H9 (cell line): ENCODE measurements around the gene DPAGT1. TPM values are rescaled to one million over a fixed set of nuclear protein-coding genes. Genes with fewer than 3 reads are reported as not detected.

ENCODE experiments used
- DNase-seq: peaks from one replicate; pipeline ENCODE4 v3.0.0-alpha.2; 2017
- H2AFZ ChIP-seq: one replicate; pipeline ENCODE4 v1.6.1; 2013; ENCODE audit warnings: mild to moderate bottlenecking, low read length, control low read depth, moderate library complexity
- H2AK5ac ChIP-seq: 2 replicates; pipeline ENCODE4 v1.6.1; 2013; ENCODE audit warnings: low read length, control low read depth, mixed read lengths; ENCODE audit not compliant: insufficient read length
- H2BK120ac ChIP-seq: one replicate; pipeline ENCODE4 v1.6.1; 2013; ENCODE audit warnings: low read depth, mild to moderate bottlenecking, low read length, control low read depth, inconsistent platforms; ENCODE audit not compliant: poor library complexity, severe bottlenecking
- H2BK12ac ChIP-seq: 2 replicates; pipeline ENCODE4 v1.6.1; 2013; ENCODE audit warnings: low read length, control low read depth, mixed read lengths, low read depth; ENCODE audit not compliant: insufficient read length
- H2BK15ac ChIP-seq: 2 replicates; pipeline ENCODE4 v1.6.1; 2013; ENCODE audit warnings: low read depth, low read length, control low read depth
- H2BK20ac ChIP-seq: one replicate; pipeline ENCODE4 v1.6.1; 2013; ENCODE audit warnings: low read depth, mild to moderate bottlenecking, low read length, control low read depth, inconsistent platforms; ENCODE audit not compliant: poor library complexity, severe bottlenecking
- H2BK5ac ChIP-seq: 2 replicates; pipeline ENCODE4 v1.6.1; 2013; ENCODE audit warnings: low read length, control low read depth, mixed read lengths; ENCODE audit not compliant: insufficient read length
- H3K14ac ChIP-seq: 2 replicates; pipeline ENCODE4 v1.6.1; 2013; ENCODE audit warnings: low read length, control low read depth; ENCODE audit not compliant: insufficient read depth
- H3K18ac ChIP-seq: 2 replicates; pipeline ENCODE4 v1.6.1; 2013; ENCODE audit warnings: low read depth, mild to moderate bottlenecking, mixed read lengths, low read length, control low read depth; ENCODE audit not compliant: insufficient read length
- H3K23ac ChIP-seq: 2 replicates; pipeline ENCODE4 v1.6.1; 2013; ENCODE audit warnings: low read length, control low read depth, mixed read lengths, low read depth; ENCODE audit not compliant: insufficient read length
- H3K23me2 ChIP-seq: 2 replicates; pipeline ENCODE4 v1.6.1; 2013; ENCODE audit warnings: low read depth, mild to moderate bottlenecking, mixed read lengths, low read length, control low read depth; ENCODE audit not compliant: insufficient read length, poor library complexity, severe bottlenecking
- H3K27ac ChIP-seq: 2 replicates; pipeline ENCODE4 v1.5.1; 2013; ENCODE audit warnings: low read length, control low read depth, mixed read lengths, low read depth; ENCODE audit not compliant: insufficient read length
- H3K27me3 ChIP-seq: 2 replicates; pipeline ENCODE4 v1.6.1; 2013; ENCODE audit warnings: low read length, control low read depth, inconsistent platforms; ENCODE audit not compliant: insufficient read depth
- H3K4ac ChIP-seq: 2 replicates; pipeline ENCODE4 v1.6.1; 2013; ENCODE audit warnings: low read depth, mild to moderate bottlenecking, control low read depth, inconsistent platforms, low read length, moderate library complexity
- H3K4me1 ChIP-seq: 2 replicates; pipeline ENCODE4 v1.6.1; 2013; ENCODE audit warnings: low read length, control low read depth, inconsistent platforms; ENCODE audit not compliant: insufficient read depth
- H3K4me2 ChIP-seq: 2 replicates; pipeline ENCODE4 v1.6.1; 2013; ENCODE audit warnings: low read length, control low read depth, mixed read lengths; ENCODE audit not compliant: insufficient read length, insufficient read depth
- H3K56ac ChIP-seq: 2 replicates; pipeline ENCODE4 v1.6.1; 2013; ENCODE audit warnings: low read depth, mild to moderate bottlenecking, mixed read lengths, low read length, control low read depth; ENCODE audit not compliant: insufficient read length
- H3K79me1 ChIP-seq: 2 replicates; pipeline ENCODE4 v1.6.1; 2013; ENCODE audit warnings: low read depth, mild to moderate bottlenecking, moderate library complexity, low read length, control low read depth, inconsistent platforms; ENCODE audit not compliant: insufficient read depth, poor library complexity, severe bottlenecking
- H3K79me2 ChIP-seq: 2 replicates; pipeline ENCODE4 v1.6.1; 2013; ENCODE audit warnings: low read length, control low read depth, inconsistent platforms; ENCODE audit not compliant: insufficient read depth
- H3K9ac ChIP-seq: 2 replicates; pipeline ENCODE4 v1.6.1; 2013; ENCODE audit warnings: low read length, control low read depth, mixed read lengths; ENCODE audit not compliant: insufficient read length; ENCODE audit errors: extremely low read depth
- H3K9me3 ChIP-seq: one replicate; pipeline ENCODE4 v1.6.1; 2013; ENCODE audit warnings: low read depth, low read length, inconsistent platforms; ENCODE audit not compliant: control insufficient read depth
- H3T11ph ChIP-seq: one replicate; pipeline ENCODE4 v1.6.1; 2013; ENCODE audit warnings: mild to moderate bottlenecking, low read length, control low read depth, inconsistent platforms
- H4K20me1 ChIP-seq: one replicate; pipeline ENCODE4 v1.6.1; 2013; ENCODE audit not compliant: control insufficient read depth, insufficient read length, insufficient read depth
- H4K5ac ChIP-seq: 2 replicates; pipeline ENCODE4 v1.6.1; 2013; ENCODE audit warnings: low read depth, mild to moderate bottlenecking, mixed read lengths, low read length, control low read depth; ENCODE audit not compliant: insufficient read length
- H4K8ac ChIP-seq: replicated peaks from 2 replicates; pipeline ENCODE4 v1.6.1; 2013; ENCODE audit warnings: low read length, control low read depth, mixed read lengths, low read depth; ENCODE audit not compliant: insufficient read length
- H4K91ac ChIP-seq: 2 replicates; pipeline ENCODE4 v1.6.1; 2013; ENCODE audit warnings: low read depth, mild to moderate bottlenecking, moderate library complexity, mixed read lengths, low read length, control low read depth; ENCODE audit not compliant: insufficient read length
- H3K27ac Mint-ChIP-seq, 3 experiments: 2 replicates in 2 of 3; 3 replicates in 1 of 3; pipeline ENCODE4 v1.8.0; 2020 to 2021; ENCODE audit warnings: mixed read lengths in 3 of 3, mild to moderate bottlenecking in 1 of 3, moderate library complexity in 1 of 3
- H3K27me3 Mint-ChIP-seq: 2 replicates; pipeline ENCODE4 v1.8.0; 2021; ENCODE audit warnings: low read depth, mild to moderate bottlenecking, moderate library complexity, mixed read lengths
- H3K36me3 Mint-ChIP-seq, 3 experiments: 2 replicates in 2 of 3; 3 replicates in 1 of 3; pipeline ENCODE4 v1.8.0; 2020 to 2021; ENCODE audit warnings: low read depth in 3 of 3, mixed read lengths in 3 of 3; ENCODE audit not compliant: insufficient read depth in 1 of 3
- H3K4me1 Mint-ChIP-seq, 2 experiments: 2 replicates each; pipeline ENCODE4 v1.8.0; 2020; ENCODE audit warnings: mixed read lengths in 2 of 2
- H3K4me3 Mint-ChIP-seq, 2 experiments: 2 replicates in 1 of 2; 3 replicates in 1 of 2; pipeline ENCODE4 v1.8.0; 2020 to 2021; ENCODE audit warnings: mild to moderate bottlenecking in 2 of 2, mixed read lengths in 2 of 2, moderate library complexity in 1 of 2
- H3K9me3 Mint-ChIP-seq, 2 experiments: 2 replicates in 1 of 2; 3 replicates in 1 of 2; pipeline ENCODE4 v1.8.0; 2020; ENCODE audit warnings: mild to moderate bottlenecking in 2 of 2, mixed read lengths in 2 of 2, moderate library complexity in 1 of 2
- CTCF ChIP-seq: fragments of 200-600 bp; sonication (generic); conservative IDR thresholded peaks from 3 replicates; pipeline ENCODE4 v1.8.0; 2021; ENCODE audit warnings: antibody characterized with exemption, mild to moderate bottlenecking
- WGBS: extraction: QIAGEN DNeasy Blood & Tissue Kit; methylation state at CpG from one replicate; pipeline ENCODE4 v1.1.7; 2013; ENCODE audit warnings: missing lambda C conversion rate, low lambda C conversion rate, mixed read lengths; ENCODE audit not compliant: insufficient read length; ENCODE audit errors: extremely low coverage; 5-methylcytosine and 5-hydroxymethylcytosine counted together
- total RNA-seq: library from RNA; stranded (reverse); gene quantifications from 2 replicates; pipeline ENCODE4 v1.2.1, GENCODE V29; 2021

Gene DPAGT1
- total RNA-seq, 1 experiment from 2014 or later: 43.6 TPM

GRCh38 chr11:119118227-119118626 is 16.6 kb upstream of the DPAGT1 start:
- no peak for TF ChIP-seq CTCF
- Mint-ChIP-seq H3K27me3 (no peaks in the 10 kb centered on the region; the same call in 1 of the 2 replicates), H3K36me3 (peaks cover 0 to 3% (median 2%) of the 10 kb centered on the region in 3 experiments; a peak in 3 of 7 replicates), H3K9me3 (no peaks in the 10 kb centered on the region; a peak in 1 of 5 replicates), H3K27ac (no peak overlapping the region), H3K4me1 (peaks cover 23 to 32% of the 10 kb centered on the region in 2 experiments), H3K4me3 (no peak overlapping the region)
- H2AK5ac ChIP-seq: no peak overlapping the region
- H3K23me2 ChIP-seq: peaks cover 9% of the 10 kb centered on the region
- no peak overlapping the region for H3T11ph ChIP-seq
- H4K91ac ChIP-seq: no peak overlapping the region
- no peak overlapping the region for H3K27ac ChIP-seq
- no peak overlapping the region for H3K56ac ChIP-seq
- no peaks in the 10 kb centered on the region for H3K27me3 ChIP-seq
- H2AFZ ChIP-seq: no peak overlapping the region
- H3K4me1 ChIP-seq: peaks cover 4% of the 10 kb centered on the region; the same call in 1 of the 2 replicates
- no peaks in the 10 kb centered on the region for H4K20me1 ChIP-seq
- H3K9me3 ChIP-seq: no peaks in the 10 kb centered on the region
- H4K8ac ChIP-seq: no peak overlapping the region
- H3K23ac ChIP-seq: no peak overlapping the region
- no peak overlapping the region for H3K18ac ChIP-seq
- no peak overlapping the region for H3K4ac ChIP-seq
- no peak overlapping the region for H3K14ac ChIP-seq
- no peak overlapping the region for H2BK20ac ChIP-seq
- no peak overlapping the region for H3K4me2 ChIP-seq
- WGBS: no CpG with 5 or more reads among the region's 5 CpGs
- H2BK5ac ChIP-seq: no peak overlapping the region
- no peak overlapping the region for H2BK12ac ChIP-seq
- no peak overlapping the region for H2BK15ac ChIP-seq
- peaks cover 6% of the 10 kb centered on the region for H3K79me1 ChIP-seq
- H3K9ac ChIP-seq: no peak overlapping the region
- H3K79me2 ChIP-seq: peaks cover 8% of the 10 kb centered on the region
- no peak overlapping the region for H4K5ac ChIP-seq
- no peak overlapping the region for H2BK120ac ChIP-seq
- DNase-seq: no peak
